ENCODE measurements around the gene TRPC4AP.
A peak's percentile ranks its signal among the peaks of the same experiment; 100 is the strongest.

Gene TRPC4AP

DNA sequence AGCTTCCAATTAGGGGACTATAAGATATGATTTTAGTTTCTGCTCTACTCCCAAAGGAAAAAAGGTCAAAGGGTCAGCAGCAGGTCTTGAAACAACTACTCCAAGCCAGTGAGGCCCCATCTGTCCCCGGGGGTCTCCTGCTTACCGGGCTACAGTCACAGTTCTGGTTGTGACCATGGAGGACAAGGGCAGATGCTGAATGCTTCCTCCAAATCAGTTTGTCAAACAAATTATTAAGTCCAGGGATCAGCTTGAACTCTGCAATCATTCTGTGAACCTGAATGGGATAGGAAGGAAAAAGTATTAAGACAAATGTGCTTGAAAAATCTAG lies 76.8 kb downstream of the TRPC4AP start:
- no peak for FAIRE-seq
- DNase-seq (ENCODE audit: low spot score) = no peak

GRCh38 chr20:35014537-35014936 lies 78.1 kb downstream of the TRPC4AP start:
- no peak for FAIRE-seq
- no peak for DNase-seq (ENCODE audit: low spot score)

GRCh38 chr20:35013421-35014411 lies 78.9 kb downstream of the TRPC4AP start:
- no peak for DNase-seq (ENCODE audit: low spot score)
- no peak for FAIRE-seq

GRCh38 chr20:35012227-35013069 lies 80.2 kb downstream of the TRPC4AP start:
- FAIRE-seq = no peak
- no peak for DNase-seq (ENCODE audit: low spot score)

GRCh38 chr20:35011589-35012226 lies 80.9 kb downstream of the TRPC4AP start:
- DNase-seq (ENCODE audit: low spot score) (no peak), FAIRE-seq (no peak)

DNA sequence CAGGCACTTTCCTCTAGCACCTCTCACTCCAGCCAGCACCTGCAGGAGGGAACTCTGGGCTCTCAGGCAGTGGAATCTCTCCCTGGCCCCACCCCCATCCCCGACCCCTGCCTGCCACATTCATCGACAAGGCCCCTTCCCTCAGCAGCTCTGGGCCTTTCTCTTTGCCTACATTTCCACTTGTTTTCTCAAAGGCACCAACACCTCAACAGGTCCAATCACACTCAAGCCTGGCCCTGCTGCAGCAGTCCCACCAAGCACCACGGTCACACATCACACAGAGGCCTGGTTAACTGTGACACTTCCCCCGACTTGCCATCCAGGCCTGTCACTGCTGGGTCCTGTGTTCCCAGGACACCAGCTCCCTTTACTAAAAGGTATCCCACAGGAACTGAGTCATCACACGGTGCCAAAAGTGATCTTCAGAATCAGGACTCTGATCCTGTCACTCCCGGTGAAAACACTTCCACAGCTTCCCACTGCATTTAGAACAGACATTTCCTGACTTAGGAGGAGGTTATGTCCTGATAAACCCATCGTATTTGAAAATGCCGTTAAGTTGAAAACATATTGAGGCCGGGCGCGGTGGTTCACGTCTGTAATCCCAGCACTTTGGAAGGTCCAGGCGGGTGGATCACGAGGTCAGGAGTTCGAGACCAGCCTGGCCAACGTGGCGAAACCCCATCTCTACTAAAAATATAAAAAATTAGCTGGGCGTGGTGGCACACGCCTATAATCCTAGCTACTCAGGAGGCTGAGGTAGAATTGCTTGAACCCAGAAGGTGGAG lies 82.0 kb downstream of the TRPC4AP start:
- FAIRE-seq = no peak
- DNase-seq (ENCODE audit: low spot score) = no peak

DNA sequence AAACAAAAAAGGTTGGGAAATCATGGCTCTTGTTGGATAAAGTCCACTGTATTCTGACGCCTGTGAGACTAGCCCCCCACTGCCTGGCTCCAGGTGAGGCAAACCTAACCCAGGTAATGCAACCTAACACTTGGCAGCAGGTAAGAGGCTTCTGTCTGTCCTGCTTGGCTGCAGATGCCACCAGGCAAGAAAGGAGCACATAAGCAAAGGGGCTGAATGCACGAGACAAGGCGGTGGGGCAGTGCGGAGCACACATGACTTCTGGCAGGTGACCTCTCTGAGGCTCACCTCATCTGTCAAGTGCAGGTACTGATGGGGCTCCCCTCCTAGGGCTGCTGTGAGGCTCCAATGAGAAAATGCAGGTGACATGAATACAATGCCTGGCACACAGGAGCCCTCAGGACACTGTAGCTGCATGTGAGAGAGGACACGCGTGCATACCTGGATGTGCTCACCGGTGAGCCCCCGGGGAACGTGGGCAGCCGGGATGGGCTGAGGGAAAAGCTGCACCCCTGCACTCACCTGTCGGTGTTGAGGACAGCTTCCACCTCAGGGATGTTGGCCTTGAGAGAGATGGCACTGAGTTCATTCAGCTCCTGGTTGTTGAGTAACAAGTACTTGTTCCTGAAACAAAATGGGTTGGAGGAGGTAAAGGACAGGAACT lies 82.8 kb downstream of the TRPC4AP start:
- FAIRE-seq = no peak
- no peak for DNase-seq (ENCODE audit: low spot score)

DNA sequence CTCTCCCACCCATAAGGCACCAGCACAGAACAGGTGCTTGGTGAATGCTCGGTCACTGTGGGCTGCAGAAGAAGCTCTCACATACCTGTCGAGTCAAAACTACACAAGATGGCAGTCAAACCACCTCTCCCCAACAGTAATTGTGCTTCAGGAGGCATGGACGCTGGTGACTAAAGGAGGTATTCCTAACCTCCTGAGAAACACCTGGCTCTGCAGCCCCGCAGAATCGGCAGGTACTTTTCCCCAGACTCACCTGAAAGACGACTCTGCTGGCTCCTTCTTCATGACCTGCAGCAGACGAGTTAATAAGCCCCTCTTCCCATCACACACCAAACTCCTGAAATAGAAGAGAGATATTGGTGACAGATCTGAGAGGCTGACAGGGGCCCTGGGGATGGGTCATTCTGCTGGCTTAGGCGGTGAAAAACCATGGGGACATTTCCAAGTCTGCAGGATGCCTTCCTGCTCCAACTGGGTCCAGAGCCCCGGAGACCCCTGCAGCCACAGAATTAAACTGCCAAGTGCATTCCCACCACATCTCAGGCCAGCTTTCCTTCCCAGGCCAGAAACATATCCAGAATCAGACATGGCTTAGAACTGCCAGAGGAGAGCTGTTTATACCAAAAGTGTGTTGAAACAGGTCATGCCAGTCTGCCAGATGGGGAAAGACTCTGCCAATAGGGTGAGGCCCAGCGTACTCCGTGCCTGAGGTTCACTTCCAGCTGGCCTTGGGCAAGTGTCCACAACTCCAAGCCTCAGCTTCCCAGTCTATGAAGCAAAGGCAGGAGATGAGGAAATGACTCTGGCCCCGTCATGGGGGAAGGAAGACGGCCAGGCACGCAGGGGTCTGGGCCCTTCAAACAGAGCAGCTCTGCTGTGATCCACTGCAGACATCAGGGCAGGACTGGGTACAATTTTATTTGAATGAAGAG lies 83.9 kb downstream of the TRPC4AP start:
- DNase-seq (ENCODE audit: low spot score) (no peak), FAIRE-seq (no peak)

DNA sequence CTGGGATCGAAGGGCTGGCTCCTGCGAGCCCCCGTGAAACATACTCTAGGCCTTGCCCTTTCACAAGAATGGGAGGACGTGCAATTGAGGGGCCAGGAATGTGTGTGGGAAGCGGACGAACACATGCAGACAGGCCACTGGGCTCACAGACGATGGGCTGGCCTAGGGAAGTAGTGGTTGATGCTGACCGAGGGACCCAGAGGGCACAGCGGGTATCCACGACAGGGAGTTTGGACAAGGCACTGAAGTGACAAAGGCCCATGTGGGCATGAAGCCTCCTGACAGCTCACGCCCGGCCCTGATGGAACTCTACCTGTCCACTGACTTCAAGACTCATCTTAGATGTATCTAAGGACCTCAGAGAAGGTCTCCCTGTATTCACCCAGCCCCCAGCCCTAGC lies 84.7 kb downstream of the TRPC4AP start:
- DNase-seq (ENCODE audit: low spot score) (no peak), FAIRE-seq (no peak)

DNA sequence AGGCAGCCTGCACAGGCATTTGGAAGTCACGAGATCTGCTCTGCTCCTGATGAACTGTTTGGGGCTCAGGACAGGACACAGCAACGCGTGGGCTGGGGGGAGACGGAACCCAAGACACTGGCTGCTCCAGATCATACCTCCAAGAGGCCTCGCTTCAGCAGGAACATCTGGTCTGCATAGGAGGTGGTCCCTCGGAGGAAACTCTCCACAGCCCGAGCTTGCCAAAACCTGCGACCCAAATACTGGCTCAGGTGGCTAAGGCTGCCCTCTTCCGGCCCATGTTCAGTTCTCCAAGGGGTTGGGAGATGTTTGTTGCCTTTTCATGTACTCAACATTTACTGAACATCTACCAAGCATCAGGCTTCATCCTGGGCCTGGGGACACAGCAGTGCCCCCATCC lies 85.2 kb downstream of the TRPC4AP start:
- no peak for FAIRE-seq
- DNase-seq (ENCODE audit: low spot score) = no peak

- no peak for DNase-seq (ENCODE audit: low spot score)
- no peak for FAIRE-seq
Measured at GRCh38 chr20:35006531-35006971, 86.1 kb downstream of the TRPC4AP start.

GRCh38 chr20:35006009-35006408 lies 86.6 kb downstream of the TRPC4AP start:
- FAIRE-seq = no peak
- DNase-seq (ENCODE audit: low spot score) = no peak

GRCh38 chr20:35005463-35005961 lies 87.1 kb downstream of the TRPC4AP start:
- DNase-seq (ENCODE audit: low spot score) (no peak), FAIRE-seq (no peak)

DNA sequence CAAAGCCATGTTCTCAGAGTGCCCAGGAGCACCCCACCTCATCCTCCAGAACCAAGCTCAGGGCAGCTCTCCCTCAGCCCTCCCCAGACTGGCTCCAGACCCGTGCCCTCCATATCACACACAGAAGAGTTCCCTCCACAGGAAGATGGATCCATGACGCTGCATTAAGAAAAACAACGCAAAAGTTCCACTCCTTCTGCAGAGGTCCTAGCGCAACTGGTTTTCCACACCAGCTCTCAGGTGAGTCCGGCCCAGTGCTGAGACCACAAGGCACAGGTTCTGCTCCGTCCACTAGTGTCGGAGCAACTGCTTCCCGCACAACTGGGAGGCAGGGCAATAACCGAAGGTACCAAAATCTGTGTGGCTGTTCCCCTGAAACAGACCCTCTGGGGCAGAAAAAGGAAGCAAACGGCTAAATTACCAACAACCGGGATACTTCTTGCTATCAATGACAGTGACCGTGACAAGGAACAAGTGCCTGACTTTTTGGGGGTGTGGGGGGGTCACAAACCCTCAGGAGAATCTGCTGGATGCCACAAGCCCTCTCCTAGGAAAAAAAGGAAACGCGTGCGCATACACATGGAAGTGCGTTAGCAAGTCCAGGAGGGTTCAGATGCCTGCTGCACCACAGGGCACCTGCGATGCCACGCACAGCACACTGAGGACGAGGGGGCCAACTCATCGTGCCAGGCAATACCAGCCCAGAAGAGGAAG lies 87.7 kb downstream of the TRPC4AP start:
- DNase-seq (ENCODE audit: low spot score) (no peak), FAIRE-seq (no peak)

- DNase-seq (ENCODE audit: low spot score) (no peak), FAIRE-seq (no peak)
Measured at GRCh38 chr20:35004051-35004725, 88.4 kb downstream of the TRPC4AP start.

- no peak for DNase-seq (ENCODE audit: low spot score)
- peak; percentile 59 for FAIRE-seq
Measured at GRCh38 chr20:35003211-35004031, 89.2 kb downstream of the TRPC4AP start.

Measured in urothelium cell line (cell line).